Keratinocyte (primary cell): ENCODE measurements around the gene RABGEF1. TPM values are rescaled to one million over a fixed set of nuclear protein-coding genes. Genes with fewer than 3 reads are reported as not detected.
"Not testable (repeated sequence)": the region's sequence is repeated elsewhere in the genome, so short reads cannot be mapped to it uniquely, and the experiment has no call there.

Experiments
- DNase-seq: peaks from one replicate; pipeline ENCODE4 v3.0.0-alpha.2; 2011; ENCODE audit warnings: low read depth, missing footprints, low spot score
- FAIRE-seq: peaks from 2 replicates; lab custom pipeline; 2011; peaks lifted over from hg19 to GRCh38; lab: Jason Lieb, UNC
- H2AFZ ChIP-seq: 2 replicates; pipeline ENCODE4 v1.6.0; 2012; ENCODE audit warnings: low read length, control low read depth, inconsistent platforms; ENCODE audit not compliant: control insufficient read depth
- H3K27ac ChIP-seq: 2 replicates; pipeline ENCODE4 v1.5.1; 2011; ENCODE audit warnings: low read length; ENCODE audit not compliant: control insufficient read depth, insufficient read depth
- H3K27me3 ChIP-seq: 3 replicates; pipeline ENCODE4 v1.6.0; 2011; ENCODE audit warnings: low read length; ENCODE audit not compliant: control insufficient read depth, insufficient read depth; ENCODE audit errors: extremely low read depth
- H3K36me3 ChIP-seq, 2 experiments: 2 replicates in 1 of 2; 3 replicates in 1 of 2; pipeline ENCODE4 v1.5.1; 2011; ENCODE audit warnings: low read length in 2 of 2, mild to moderate bottlenecking in 1 of 2; ENCODE audit not compliant: control insufficient read depth in 2 of 2, insufficient read depth in 2 of 2; ENCODE audit errors: extremely low read depth in 1 of 2
- H3K4me1 ChIP-seq: 3 replicates; pipeline ENCODE4 v1.5.1; 2011; ENCODE audit warnings: low read length; ENCODE audit not compliant: control insufficient read depth, insufficient read depth; ENCODE audit errors: extremely low read depth
- H3K4me2 ChIP-seq: 3 replicates; pipeline ENCODE4 v1.6.0; 2011; ENCODE audit warnings: low read depth, low read length; ENCODE audit not compliant: control insufficient read depth, insufficient read depth; ENCODE audit errors: extremely low read depth
- H3K4me3 ChIP-seq, 3 experiments: fragments of 200-600 bp in 1 of 3; sonication (generic) in 1 of 3; 2 replicates in 2 of 3; 3 replicates in 1 of 3; pipeline ENCODE4 v1.5.1; 2011 to 2016; ENCODE audit warnings: low read length in 3 of 3, mild to moderate bottlenecking in 3 of 3, control low read depth in 2 of 3, inconsistent platforms in 1 of 3, low read depth in 1 of 3, mixed read lengths in 1 of 3, mixed run types in 1 of 3, moderate library complexity in 1 of 3; ENCODE audit not compliant: control insufficient read depth in 2 of 3, insufficient read depth in 2 of 3; ENCODE audit errors: extremely low read depth in 1 of 3
- H3K79me2 ChIP-seq: 2 replicates; pipeline ENCODE4 v1.6.0; 2012; ENCODE audit warnings: low read length; ENCODE audit not compliant: control insufficient read depth, insufficient read depth
- H3K9ac ChIP-seq: 3 replicates; pipeline ENCODE4 v1.6.0; 2011; ENCODE audit warnings: low read length; ENCODE audit not compliant: control insufficient read depth, insufficient read depth; ENCODE audit errors: extremely low read depth
- H3K9me1 ChIP-seq: 3 replicates; pipeline ENCODE4 v1.6.0; 2011; ENCODE audit warnings: low read length; ENCODE audit not compliant: control insufficient read depth, insufficient read depth; ENCODE audit errors: extremely low read depth
- H3K9me3 ChIP-seq: 2 replicates; pipeline ENCODE4 v1.5.1; 2012; ENCODE audit warnings: low read depth, low read length; ENCODE audit not compliant: control insufficient read depth
- H4K20me1 ChIP-seq: 3 replicates; pipeline ENCODE4 v1.6.0; 2011; ENCODE audit warnings: low read length; ENCODE audit not compliant: control insufficient read depth, insufficient read depth; ENCODE audit errors: extremely low read depth
- CTCF ChIP-seq, 3 experiments: IDR thresholded peaks in 1 of 3; conservative IDR thresholded peaks in 1 of 3; optimal IDR thresholded peaks in 1 of 3; 2 replicates in 2 of 3; 3 replicates in 1 of 3; pipeline versions ENCODE3 to v1.5.1; 2011; ENCODE audit warnings: low read length in 3 of 3, mild to moderate bottlenecking in 3 of 3, moderate library complexity in 2 of 3, control low read depth in 1 of 3, inconsistent platforms in 1 of 3; ENCODE audit not compliant: insufficient read depth in 2 of 3; ENCODE audit errors: extremely low read depth in 1 of 3
- EZH2 ChIP-seq: IDR thresholded peaks from one replicate; pipeline ENCODE4 v1.6.1; 2012; ENCODE audit warnings: inconsistent platforms, mild to moderate bottlenecking, low read length, moderate library complexity
- dilution Hi-C: fragments of 300-500 bp; cut with MboI; formaldehyde crosslinking; loops from one replicate; pipeline ENCODE4 v1.7.0; 2020; ENCODE audit warnings: low sequenced_read_pairs; ENCODE audit not compliant: extremely low pct_ligation_motif_present
- polyA plus RNA-seq, 5 experiments: library from polyadenylated mRNA; depleted of rRNA in 3 of 5; stranded (reverse) in 3 of 5; stranded (forward) in 1 of 5; unstranded in 1 of 5; fragments of >200 nt; gene quantifications; 1 replicate in 1 of 5; 2 replicates in 3 of 5; 3 replicates in 1 of 5; pipeline versions ENCODE4 v1.2.1 to v1.2.3, GENCODE V29; 2011 to 2012; ENCODE audit warnings: missing spikeins in 2 of 5, low read depth in 1 of 5, low replicate concordance in 1 of 5

The RABGEF1 gene
- polyA plus RNA-seq, 1 donor (not counting 4 experiments of a cell fraction or from before 2014, with no cell fraction given): 58.2 TPM

GRCh38 chr7:66751945-66752344 is 11.4 kb downstream of the RABGEF1 start:
- no peak for FAIRE-seq
- peaks cover 4% of the 10 kb centered on the region for H3K4me1 ChIP-seq

GRCh38 chr7:66754541-66754940 is 14.0 kb downstream of the RABGEF1 start:
- no peaks in the 10 kb centered on the region for H3K27me3 ChIP-seq

More at GRCh38 chr7:66751945-66752344, 11.4 kb downstream of the RABGEF1 start:
- Histone ChIP-seq H3K4me3 (no peak overlapping the region), H3K27me3 (no peaks in the 10 kb centered on the region), H3K79me2 (peaks cover 96% of the 10 kb centered on the region), H3K4me2 (no peak overlapping the region), H3K9me3 (no peaks in the 10 kb centered on the region), H3K27ac (no peak overlapping the region), H3K36me3 (peaks cover 2 to 5% of the 10 kb centered on the region in 2 experiments), H3K9ac (no peak overlapping the region), H3K9me1 (no peaks in the 10 kb centered on the region), H4K20me1 (peaks cover 8% of the 10 kb centered on the region), H2AFZ (no peak overlapping the region)
- dilution Hi-C loops: no loop called here
- TF ChIP-seq EZH2 (no peak), CTCF (optimal IDR thresholded peaks at IDR 0.05 in 1 of 3, IDR thresholded peaks at IDR 0.05 in 1 of 3, conservative IDR thresholded peaks at IDR 0.05 in 1 of 3; ENCODE audit: extremely low read depth in 1 of 3, insufficient read depth in 2 of 3, low read length in 3 of 3) (no peak)
- no peak for DNase-seq

GRCh38 chr7:66755059-66755458 is 14.5 kb downstream of the RABGEF1 start:
- H2AFZ ChIP-seq, H3K36me3 ChIP-seq, H3K4me2 ChIP-seq, DNase-seq, H3K27me3 ChIP-seq, H3K9me3 ChIP-seq, H3K4me1 ChIP-seq, dilution Hi-C loops, H3K27ac ChIP-seq, H4K20me1 ChIP-seq, H3K4me3 ChIP-seq, FAIRE-seq, H3K9me1 ChIP-seq, H3K9ac ChIP-seq: not testable (repeated sequence)
- H3K79me2 ChIP-seq: peaks cover 94% of the 10 kb centered on the region

More at GRCh38 chr7:66754541-66754940, 14.0 kb downstream of the RABGEF1 start:
- H3K9me3 ChIP-seq: no peaks in the 10 kb centered on the region
- peaks cover 94% of the 10 kb centered on the region for H3K79me2 ChIP-seq
- peaks cover 6% of the 10 kb centered on the region for H4K20me1 ChIP-seq
- H3K9me1 ChIP-seq: no peaks in the 10 kb centered on the region
- no peak overlapping the region for H2AFZ ChIP-seq
- dilution Hi-C loops: no loop called here
- DNase-seq: no peak
- no peak overlapping the region for H3K4me3 ChIP-seq
- H3K36me3 ChIP-seq: peaks cover 2% of the 10 kb centered on the region in 2 experiments
- no peak overlapping the region for H3K4me2 ChIP-seq
- peaks cover 4% of the 10 kb centered on the region for H3K4me1 ChIP-seq
- no peak overlapping the region for H3K9ac ChIP-seq
- no peak for FAIRE-seq
- H3K27ac ChIP-seq: no peak overlapping the region
- TF ChIP-seq CTCF (optimal IDR thresholded peaks at IDR 0.05 in 1 of 3, IDR thresholded peaks at IDR 0.05 in 1 of 3, conservative IDR thresholded peaks at IDR 0.05 in 1 of 3; ENCODE audit: extremely low read depth in 1 of 3, insufficient read depth in 2 of 3, low read length in 3 of 3) (no peak), EZH2 (no peak)

GRCh38 chr7:66756227-66756626 is 15.7 kb downstream of the RABGEF1 start:
- H3K4me2 ChIP-seq, H2AFZ ChIP-seq, H3K36me3 ChIP-seq, H3K4me1 ChIP-seq, H3K4me3 ChIP-seq, H3K9me1 ChIP-seq, H3K9ac ChIP-seq, H4K20me1 ChIP-seq, FAIRE-seq, H3K27ac ChIP-seq, H3K27me3 ChIP-seq, DNase-seq, dilution Hi-C loops, H3K9me3 ChIP-seq: not testable (repeated sequence)
- peaks cover 95% of the 10 kb centered on the region for H3K79me2 ChIP-seq
